Breast epithelium (tissue), 4 donors: ENCODE data around the gene GALNTL6. TPM values are rescaled to one million over a fixed set of nuclear protein-coding genes. Genes with fewer than 3 reads are reported as not detected.

Experiments
- DNase-seq, 2 donors: peaks; one replicate each; pipeline ENCODE4 v3.0.0-alpha.2; 2019; ENCODE audit warnings: low spot score in 2 of 2
- H3K27ac ChIP-seq, 2 donors: fragments of 200-600 bp; sonication (generic) in 1 of 2; one replicate each; pipeline ENCODE4 v1.5.1; 2016 to 2019; ENCODE audit warnings: mild to moderate bottlenecking in 1 of 2
- H3K27me3 ChIP-seq, 2 donors: fragments of 200-600 bp; sonication (generic) in 1 of 2; one replicate each; pipeline versions ENCODE4 v1.5.1 to v1.6.0; 2017 to 2019; ENCODE audit warnings: control low read depth in 1 of 2, mild to moderate bottlenecking in 1 of 2
- H3K36me3 ChIP-seq: fragments of 200-600 bp; one replicate; pipeline ENCODE4 v1.5.1; 2019
- H3K4me1 ChIP-seq, 2 donors: fragments of 200-600 bp; sonication (generic); one replicate each; pipeline ENCODE4 v1.5.1; 2016 to 2019; ENCODE audit warnings: control low read depth in 1 of 2
- H3K4me3 ChIP-seq, 3 donors: fragments of 200-600 bp; sonication (generic); 1 replicate in 2 of 3; 2 replicates in 1 of 3; pipeline ENCODE4 v1.5.1; 2016 to 2019; ENCODE audit warnings: mild to moderate bottlenecking in 3 of 3, moderate library complexity in 2 of 3
- H3K9me3 ChIP-seq, 2 donors: fragments of 200-600 bp; sonication (generic) in 1 of 2; one replicate each; pipeline ENCODE4 v1.5.1; 2016 to 2019; ENCODE audit warnings: control low read depth in 1 of 2
- CTCF ChIP-seq, 3 donors: fragments of 450-650 bp; IDR thresholded peaks; one replicate each; pipeline ENCODE4 v1.5.1; 2016 to 2017; ENCODE audit warnings: antibody characterized with exemption in 3 of 3, mild to moderate bottlenecking in 3 of 3, moderate library complexity in 3 of 3
- POLR2A ChIP-seq: fragments of 450-650 bp; IDR thresholded peaks from one replicate; pipeline ENCODE4 v1.6.1; 2016; ENCODE audit warnings: antibody characterized with exemption, mild to moderate bottlenecking, moderate library complexity
- POLR2AphosphoS5 ChIP-seq, 3 donors: sonication (generic); formaldehyde crosslinking; IDR thresholded peaks; one replicate each; pipeline ENCODE4 v1.6.1; 2017; ENCODE audit warnings: antibody characterized with exemption in 3 of 3
- intact Hi-C: fragments of 100-400 bp; cut with DNase I; formaldehyde crosslinking; loops from one replicate; pipeline ENCODE4 v1.15.1; 2023; ENCODE audit warnings: low total_unique reads
- total RNA-seq, 3 donors: library from RNA; depleted of rRNA; stranded (reverse); fragments of >200 nt; gene quantifications; one replicate each; pipeline ENCODE4 v1.1.0, GENCODE V29; 2016

GALNTL6 gene
- total RNA-seq, 3 donors from 2014 or later: 0.29 to 0.98 TPM; not detected in 1

DNA sequence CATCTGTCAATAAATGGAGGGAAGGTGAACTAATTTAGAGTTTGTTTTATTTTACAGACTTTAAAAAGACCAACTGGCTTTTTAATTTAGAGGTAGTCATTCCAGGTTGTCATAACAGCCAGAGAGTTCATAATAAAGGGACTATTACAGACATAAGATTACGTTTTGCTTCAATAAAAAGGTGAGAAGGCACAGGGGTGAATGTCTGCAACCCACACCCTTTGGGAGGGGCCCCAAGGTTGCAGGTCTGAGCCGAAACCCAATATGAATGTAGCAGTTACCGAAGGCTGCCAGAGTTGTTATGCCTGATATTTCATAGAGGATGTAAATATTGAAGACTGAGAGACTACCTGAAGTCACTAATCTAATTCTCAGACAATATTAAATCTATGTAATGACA lies 1025.7 kb downstream of the GALNTL6 start:
- H3K4me3 ChIP-seq: no peak overlapping the region
- intact Hi-C loops: no loop called here
- no peak for DNase-seq
- no peak overlapping the region for H3K27ac ChIP-seq
- no peak for TF ChIP-seq POLR2AphosphoS5 (IDR thresholded peaks at IDR 0.05)
- TF ChIP-seq CTCF (IDR thresholded peaks at IDR 0.05): no peak
- TF ChIP-seq POLR2A: no peak
- no peaks in the 10 kb centered on the region for H3K36me3 ChIP-seq
- no peaks in the 10 kb centered on the region for H3K4me1 ChIP-seq
- H3K9me3 ChIP-seq: no peaks in the 10 kb centered on the region
- H3K27me3 ChIP-seq: no peaks in the 10 kb centered on the region

GRCh38 chr4:172842779-172843178 lies 1029.6 kb downstream of the GALNTL6 start:
- no peaks in the 10 kb centered on the region for H3K27me3 ChIP-seq
- TF ChIP-seq CTCF (IDR thresholded peaks at IDR 0.05) (no peak), POLR2A (no peak), POLR2AphosphoS5 (IDR thresholded peaks at IDR 0.05) (no peak)
- H3K9me3 ChIP-seq: no peaks in the 10 kb centered on the region
- no peak overlapping the region for H3K4me3 ChIP-seq
- H3K27ac ChIP-seq: no peak overlapping the region
- intact Hi-C loops: no loop called here
- H3K36me3 ChIP-seq: no peaks in the 10 kb centered on the region
- no peak for DNase-seq
- H3K4me1 ChIP-seq: no peaks in the 10 kb centered on the region

DNA sequence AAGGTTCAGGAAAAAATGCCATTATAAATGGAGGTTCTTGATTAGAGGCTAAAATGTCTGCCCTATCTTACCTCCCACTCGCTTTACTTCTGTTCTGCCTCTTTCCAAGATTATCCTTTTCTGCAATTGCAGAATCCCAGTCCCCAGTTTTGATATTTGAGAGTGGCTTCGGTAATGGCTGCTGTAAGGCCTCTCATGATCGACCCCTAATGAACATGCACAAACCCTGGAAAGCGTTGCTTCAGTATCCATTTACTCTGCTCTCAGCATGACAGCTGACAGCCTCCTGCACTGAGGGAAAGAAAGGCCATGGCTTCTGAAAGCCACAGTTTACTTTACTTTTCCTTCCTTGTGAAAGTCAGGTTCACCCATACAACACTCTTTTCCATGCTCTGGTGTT lies 1030.0 kb downstream of the GALNTL6 start:
- TF ChIP-seq POLR2AphosphoS5 (IDR thresholded peaks at IDR 0.05) (no peak), POLR2A (no peak)
- no peak for DNase-seq
- H3K36me3 ChIP-seq: no peaks in the 10 kb centered on the region
- H3K9me3 ChIP-seq: no peaks in the 10 kb centered on the region
- no peaks in the 10 kb centered on the region for H3K4me1 ChIP-seq
- H3K27ac ChIP-seq: no peak overlapping the region
- intact Hi-C loops: no loop called here
- no peaks in the 10 kb centered on the region for H3K27me3 ChIP-seq
- H3K4me3 ChIP-seq: no peak overlapping the region

DNA sequence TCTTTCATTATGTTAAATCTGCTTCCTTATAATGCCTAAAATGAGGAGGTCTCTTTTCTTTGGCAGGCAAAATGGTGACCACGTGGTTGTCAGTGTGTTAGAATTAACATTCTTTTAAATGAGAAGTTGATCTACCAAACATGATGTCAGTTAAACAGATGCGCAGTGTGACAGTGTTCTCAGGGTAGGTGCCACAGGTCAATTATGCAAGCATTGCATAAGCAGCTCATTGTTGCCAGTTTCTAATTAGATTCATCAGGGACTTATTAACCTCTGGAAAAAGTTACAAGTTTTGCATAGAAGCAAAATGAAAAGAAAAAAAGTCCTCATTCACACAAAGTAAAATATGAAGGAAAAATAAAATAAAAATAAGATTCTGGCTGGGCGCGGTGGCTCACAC lies 1031.4 kb downstream of the GALNTL6 start:
- no peak for DNase-seq
- intact Hi-C loops: no loop called here
- TF ChIP-seq CTCF (IDR thresholded peaks at IDR 0.05) (no peak), POLR2A (no peak), POLR2AphosphoS5 (IDR thresholded peaks at IDR 0.05) (no peak)
- Histone ChIP-seq H3K27me3 (no peaks in the 10 kb centered on the region), H3K4me1 (no peaks in the 10 kb centered on the region), H3K36me3 (no peaks in the 10 kb centered on the region), H3K4me3 (no peak overlapping the region), H3K9me3 (no peaks in the 10 kb centered on the region), H3K27ac (no peak overlapping the region)

DNA sequence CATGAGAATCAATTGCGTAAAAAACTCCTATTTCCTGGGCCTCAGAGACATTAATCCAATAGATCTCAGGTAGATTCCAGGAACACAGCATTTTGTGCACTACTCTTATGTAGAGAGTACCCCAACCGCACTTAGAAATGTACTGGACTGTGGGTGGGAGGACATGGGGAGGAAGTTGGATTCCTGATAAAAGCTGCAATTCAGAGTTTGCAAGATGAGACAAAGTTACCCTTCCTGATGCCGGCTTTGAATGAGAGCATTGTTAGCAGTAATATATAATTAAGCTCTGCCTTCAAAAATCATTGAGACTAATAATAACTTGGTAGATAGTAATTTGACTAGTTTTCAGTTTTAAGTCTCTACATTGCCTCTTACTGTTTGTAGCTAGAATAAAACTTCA lies 1032.1 kb downstream of the GALNTL6 start:
- intact Hi-C loops: no loop called here

More for the DNA sequence above, 1032.1 kb downstream of the GALNTL6 start:
- no peak for TF ChIP-seq CTCF (IDR thresholded peaks at IDR 0.05)
- no peak for TF ChIP-seq POLR2A
- no peak for TF ChIP-seq POLR2AphosphoS5 (IDR thresholded peaks at IDR 0.05)
- DNase-seq: no peak
- Histone ChIP-seq H3K27me3 (no peaks in the 10 kb centered on the region), H3K4me3 (no peak overlapping the region), H3K9me3 (no peaks in the 10 kb centered on the region), H3K27ac (no peak overlapping the region), H3K4me1 (no peaks in the 10 kb centered on the region), H3K36me3 (no peaks in the 10 kb centered on the region)
